Measurements from ENCODE around the gene VENTX. TPM values are rescaled to one million over a fixed set of nuclear protein-coding genes. Genes with fewer than 3 reads are reported as not detected.

Gene VENTX
- total RNA-seq, 1 experiment from 2014 or later = not detected

- TF ChIP-seq POLR2A (IDR thresholded peaks at IDR 0.05; ENCODE audit: borderline replicate concordance, extremely low read depth, insufficient read depth, insufficient read length) = no peak
- TF ChIP-seq CEBPB (IDR thresholded peaks at IDR 0.05; ENCODE audit: low read depth) = no peak
- TF ChIP-seq EGR1 (IDR thresholded peaks at IDR 0.05; ENCODE audit: low read depth) = no peak
- no peak for TF ChIP-seq SRF (IDR thresholded peaks at IDR 0.05; ENCODE audit: low read depth)
- no peak for TF ChIP-seq ZBTB33 (IDR thresholded peaks at IDR 0.05; ENCODE audit: extremely low read depth, insufficient replicate concordance, low read length)
- no peak for TF ChIP-seq SP1 (IDR thresholded peaks at IDR 0.05; ENCODE audit: low read depth)
- no peak for TF ChIP-seq REST (IDR thresholded peaks at IDR 0.05; ENCODE audit: low read depth)
- no peak for TF ChIP-seq ELF1 (IDR thresholded peaks at IDR 0.05; ENCODE audit: borderline replicate concordance, low read depth)
- TF ChIP-seq FOSL1 (IDR thresholded peaks at IDR 0.05; ENCODE audit: low read depth) = no peak
- TF ChIP-seq EZH2phosphoT487 (IDR thresholded peaks at IDR 0.05; ENCODE audit: borderline replicate concordance) = no peak
- no peak for TF ChIP-seq ZNF274 (IDR thresholded peaks at IDR 0.05; ENCODE audit: low read depth, low read length)
- no peak for TF ChIP-seq JUND (IDR thresholded peaks at IDR 0.05)
- TF ChIP-seq RAD21 (IDR thresholded peaks at IDR 0.05; ENCODE audit: low read depth) = no peak
- no peak for TF ChIP-seq ATF3 (IDR thresholded peaks at IDR 0.05)
- no peak for TF ChIP-seq YY1 (IDR thresholded peaks at IDR 0.05; ENCODE audit: extremely low read depth, insufficient replicate concordance, low read depth, low read length)
- H3K4me2 ChIP-seq (ENCODE audit: low read length) = no peak overlapping the region
- H3K27ac ChIP-seq (ENCODE audit: low read depth, low read length) = no peak overlapping the region
- no peaks in the 10 kb centered on the region for H3K4me1 ChIP-seq (ENCODE audit: control insufficient read depth in 1 of 2, insufficient read depth in 2 of 2, low read length in 2 of 2)
- no TSS peak for BruUV-seq (replicated peaks)
- ATAC-seq (no peak), DNase-seq (ENCODE audit: low read depth, low spot score) (no peak)
- RAD21 ChIA-PET (ENCODE audit: low non-redundant PET in 1 of 2, low total read pairs in 2 of 2, uncharacterized antibody in 2 of 2, unreplicated experiment in 2 of 2) = no interaction called here
- H3K9me2 ChIP-seq (ENCODE audit: insufficient read depth) = no peaks in the 10 kb centered on the region
- H3K79me2 ChIP-seq (ENCODE audit: insufficient read depth, low read length) = no peaks in the 10 kb centered on the region
- intact Hi-C loops (cut with micrococcal nuclease) = no loop called here
- H4K20me1 ChIP-seq (ENCODE audit: insufficient read depth) = no peaks in the 10 kb centered on the region
- no peaks in the 10 kb centered on the region for H3K9me3 ChIP-seq (ENCODE audit: control insufficient read depth in 1 of 2, insufficient read depth in 1 of 2, low read depth in 1 of 2, low read length in 2 of 2)
- H3K36me3 ChIP-seq (ENCODE audit: control insufficient read depth in 1 of 2, insufficient read depth in 2 of 2, low read length in 2 of 2) = no peaks in the 10 kb centered on the region
- CTCF ChIA-PET = no interaction called here
- POLR2A ChIA-PET = no interaction called here
- no peaks in the 10 kb centered on the region for H3K27me3 ChIP-seq (ENCODE audit: insufficient read depth, low read length)
- no peak overlapping the region for H2AFZ ChIP-seq (ENCODE audit: low read depth, low read length, poor library complexity, severe bottlenecking)
- no peak overlapping the region for H3K4me3 ChIP-seq (replicated peaks in 1 of 2; ENCODE audit: low read depth in 1 of 2, low read length in 2 of 2)
- H3K9ac ChIP-seq (ENCODE audit: low read length) = no peak overlapping the region
Measured at GRCh38 chr10:133276100-133276434, 38.4 kb downstream of the VENTX start.

All from HCT116 (cell line).